T-cell (primary cell): ENCODE measurements around the gene CAMKK2. TPM values are rescaled to one million over a fixed set of nuclear protein-coding genes. Genes with fewer than 3 reads are reported as not detected.
"Not testable (repeated sequence)": the region's sequence is repeated elsewhere in the genome, so short reads cannot be mapped to it uniquely, and the experiment has no call there.

Source experiments
- ATAC-seq, 4 experiments: fragments of 200-7000 bp in 3 of 4; fragments of 150-1000 bp in 1 of 4; cut with Tn5 transposase; replicated peaks in 1 of 4; 1 replicate in 3 of 4; 2 replicates in 1 of 4; pipeline ENCODE4 v1.10.0; 2021; ENCODE audit warnings: moderate library complexity in 3 of 4, mild to moderate bottlenecking in 2 of 4, moderate number of reproducible peaks in 1 of 4
- CTCF ChIA-PET, 2 donors: fragments of 300-600 bp; sonication (Branson Sonifier 250); formaldehyde crosslinking; loops; one replicate each; lab custom pipeline; 2022; ENCODE audit warnings: antibody characterized with exemption in 2 of 2; lab: Charles Lee
- POLR2A ChIA-PET, 2 donors: fragments of 300-600 bp; sonication (Branson Sonifier 250); formaldehyde crosslinking; loops; one replicate each; lab custom pipeline; 2022; ENCODE audit warnings: antibody characterized with exemption in 2 of 2; lab: Charles Lee
- DNase-seq, 35 experiments: peaks; one replicate each; pipeline versions ENCODE4 v3.0.0 to v3.0.0-alpha.2; 2013 to 2023
- H3K27ac ChIP-seq: one replicate; pipeline ENCODE4 v1.5.1; 2013; ENCODE audit warnings: low read length
- H3K27me3 ChIP-seq, 2 experiments: replicated peaks in 1 of 2; 1 replicate in 1 of 2; 2 replicates in 1 of 2; pipeline versions ENCODE4 v1.6.1 to v1.7.0; 2013; ENCODE audit warnings: low read length in 1 of 2, mixed read lengths in 1 of 2; ENCODE audit not compliant: control insufficient read depth in 2 of 2, insufficient read depth in 2 of 2; ENCODE audit errors: extremely low read depth in 1 of 2
- H3K36me3 ChIP-seq, 2 donors: 1 replicate in 1 of 2; 2 replicates in 1 of 2; pipeline versions ENCODE4 v1.6.1 to v1.7.0; 2013; ENCODE audit warnings: low read length in 1 of 2; ENCODE audit not compliant: control insufficient read depth in 2 of 2, insufficient read depth in 1 of 2; ENCODE audit errors: extremely low read depth in 1 of 2
- H3K4me1 ChIP-seq, 2 experiments: 1 replicate in 1 of 2; 2 replicates in 1 of 2; pipeline versions ENCODE4 v1.6.1 to v1.7.0; 2013; ENCODE audit warnings: low read length in 2 of 2, mixed read lengths in 1 of 2; ENCODE audit not compliant: insufficient read depth in 2 of 2, control insufficient read depth in 1 of 2; ENCODE audit errors: extremely low read depth in 1 of 2
- H3K4me3 ChIP-seq, 2 donors: 1 replicate in 1 of 2; 2 replicates in 1 of 2; pipeline versions ENCODE4 v1.5.1 to v1.7.0; 2013; ENCODE audit warnings: mild to moderate bottlenecking in 2 of 2, low read length in 1 of 2, moderate library complexity in 1 of 2; ENCODE audit not compliant: control insufficient read depth in 1 of 2; ENCODE audit errors: extremely low read depth in 1 of 2
- H3K9me3 ChIP-seq: 2 replicates; pipeline ENCODE4 v1.7.0; 2013
- H3K27ac Mint-ChIP-seq, 2 donors: one replicate each; pipeline ENCODE4 v1.8.0; 2020 to 2021; ENCODE audit warnings: mild to moderate bottlenecking in 2 of 2, mixed read lengths in 2 of 2
- H3K27me3 Mint-ChIP-seq, 2 donors: one replicate each; pipeline ENCODE4 v1.8.0; 2021 to 2022; ENCODE audit warnings: mixed read lengths in 2 of 2
- H3K36me3 Mint-ChIP-seq: one replicate; pipeline ENCODE4 v1.8.0; 2021; ENCODE audit warnings: mixed read lengths
- H3K4me1 Mint-ChIP-seq, 3 donors: one replicate each; pipeline ENCODE4 v1.8.0; 2020 to 2022; ENCODE audit warnings: mixed read lengths in 3 of 3, mild to moderate bottlenecking in 1 of 3
- H3K4me3 Mint-ChIP-seq, 3 donors: one replicate each; pipeline ENCODE4 v1.8.0; 2020 to 2022; ENCODE audit warnings: mild to moderate bottlenecking in 3 of 3, mixed read lengths in 3 of 3, moderate library complexity in 3 of 3
- H3K9me3 Mint-ChIP-seq, 3 donors: one replicate each; pipeline ENCODE4 v1.8.0; 2020 to 2022; ENCODE audit warnings: mixed read lengths in 3 of 3
- whole genome bisulfite sequencing: methylation state at CpG from one replicate; pipeline ENCODE4 v1.1.5; 2013; ENCODE audit warnings: missing lambda C conversion rate; ENCODE audit not compliant: insufficient coverage; 5-methylcytosine and 5-hydroxymethylcytosine counted together
- total RNA-seq, 35 experiments: library from RNA in 6 of 35; stranded (reverse) in 6 of 35; fragments of 120-200 nt in 1 of 35; gene quantifications; one replicate each; pipeline versions ENCODE4 v1.2.1 to v1.2.4 and lab custom pipeline; 2013 to 2026

CAMKK2 gene
- total RNA-seq, 5 donors from 2014 or later (not counting 1 experiment from before 2014, with no cell fraction given) = 13.6 to 25.5 (median 19.8) TPM

DNA sequence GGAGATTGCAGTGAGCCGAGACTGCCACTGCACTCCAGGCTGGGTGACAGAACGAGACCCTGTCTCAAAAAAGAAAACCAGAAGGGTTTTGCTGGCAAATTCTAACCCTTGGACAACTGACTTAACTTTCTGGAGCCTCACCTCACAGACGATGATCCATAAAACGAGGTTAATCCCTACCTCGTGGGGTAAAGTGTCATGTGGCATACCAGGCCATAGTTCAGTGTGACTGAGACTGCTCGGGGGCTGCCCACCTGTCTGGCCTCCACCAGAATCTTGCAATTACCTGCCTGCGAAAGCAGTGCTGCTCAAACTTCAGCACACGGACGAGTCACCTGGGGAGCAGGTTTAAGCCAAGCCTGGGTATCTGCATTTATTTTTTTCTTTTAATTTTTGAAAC lies 59.7 kb downstream of the CAMKK2 start:
- Histone ChIP-seq H3K4me3 (no peak overlapping the region), H3K27me3 (no peaks in the 10 kb centered on the region), H3K4me1 (peaks cover 26 to 37% of the 10 kb centered on the region in 2 experiments), H3K9me3 (no peaks in the 10 kb centered on the region), H3K36me3 (peaks cover 4 to 31% of the 10 kb centered on the region in 2 donors), H3K27ac (no peak overlapping the region)
- Mint-ChIP-seq H3K36me3 (peaks cover 24% of the 10 kb centered on the region), H3K4me1 (peaks cover 33 to 37% (median 35%) of the 10 kb centered on the region in 3 donors), H3K9me3 (no peaks in the 10 kb centered on the region), H3K27ac (peak overlapping the region in 1 of 2 donors; percentile 48), H3K4me3 (no peak overlapping the region), H3K27me3 (no peaks in the 10 kb centered on the region)
- DNase-seq (no peak), ATAC-seq (no peak)
- POLR2A ChIA-PET = no interaction called here
- 94% methylated on average over 8 of the region's 9 CpGs for WGBS
- CTCF ChIA-PET = interaction anchor here in 1 of 2 donors (0.6 to 1.1 kb wide), 2 partner anchors 29 to 116 kb away, joined by 3 read pairs; no protein-coding TSS in a partner anchor

- Mint-ChIP-seq H3K27ac (no peak overlapping the region), H3K27me3 (no peaks in the 10 kb centered on the region), H3K4me3 (no peak overlapping the region), H3K36me3 (peaks cover 36% of the 10 kb centered on the region), H3K4me1 (peaks cover 11 to 16% (median 15%) of the 10 kb centered on the region in 3 donors), H3K9me3 (no peaks in the 10 kb centered on the region)
- no peak for ATAC-seq
- Histone ChIP-seq H3K36me3 (peaks cover 4 to 49% of the 10 kb centered on the region in 2 donors), H3K4me1 (peaks cover 5 to 15% of the 10 kb centered on the region in 2 experiments), H3K27ac (no peak overlapping the region), H3K9me3 (no peaks in the 10 kb centered on the region), H3K4me3 (no peak overlapping the region), H3K27me3 (no peaks in the 10 kb centered on the region)
- ChIA-PET CTCF (no interaction called here), POLR2A (interaction anchor here in 1 of 2 donors (0.5 kb wide), 1 partner anchor 41 kb away, joined by 6 read pairs; no protein-coding TSS in a partner anchor)
- no peak for DNase-seq
- 96% methylated on average over 11 of the region's 11 CpGs for WGBS
These were observed 62.9 kb downstream of the CAMKK2 start for GRCh38 chr12:121233628-121234020.

DNA sequence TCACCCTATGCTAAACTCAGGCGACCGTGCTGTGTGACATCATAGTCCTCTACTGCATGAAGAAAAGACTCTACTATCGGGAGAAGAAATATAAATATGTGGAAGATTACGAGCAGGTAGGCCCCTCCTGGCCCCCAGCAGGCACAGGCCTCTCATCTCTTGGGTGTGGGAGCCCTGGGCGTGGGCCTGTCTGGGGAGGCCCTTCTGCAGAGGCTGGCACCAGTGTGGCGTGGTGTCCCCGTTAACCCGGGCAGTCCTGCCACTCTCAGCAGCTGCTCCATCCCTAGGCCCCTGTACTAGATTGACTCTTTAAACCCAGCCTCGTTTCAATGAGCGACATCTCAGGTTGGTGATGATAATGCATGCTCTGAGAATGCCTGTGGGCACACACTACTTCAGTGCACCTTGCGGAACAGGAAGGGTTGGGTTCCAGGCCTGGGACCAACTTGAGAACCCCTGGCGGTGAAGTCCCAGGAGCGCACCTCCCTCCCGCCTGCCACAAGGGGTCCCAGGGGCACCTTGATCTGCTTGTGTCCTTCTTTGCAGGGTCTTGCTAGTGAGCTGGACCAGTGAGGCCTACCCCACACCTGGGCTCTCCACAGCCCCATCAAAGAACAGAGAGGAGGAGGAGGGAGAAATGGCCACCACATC lies 63.4 kb downstream of the CAMKK2 start:
- Histone ChIP-seq H3K27ac (no peak overlapping the region), H3K4me1 (peaks cover 2 to 9% of the 10 kb centered on the region in 2 experiments), H3K27me3 (no peaks in the 10 kb centered on the region), H3K36me3 (peaks cover 4 to 51% of the 10 kb centered on the region in 2 donors), H3K9me3 (no peaks in the 10 kb centered on the region), H3K4me3 (no peak overlapping the region)
- Mint-ChIP-seq H3K27me3 (no peaks in the 10 kb centered on the region), H3K4me3 (no peak overlapping the region), H3K27ac (no peak overlapping the region), H3K4me1 (peaks cover 10 to 15% (median 12%) of the 10 kb centered on the region in 3 donors), H3K36me3 (peaks cover 38% of the 10 kb centered on the region), H3K9me3 (no peaks in the 10 kb centered on the region)
- CTCF ChIA-PET = no interaction called here
- no peak for DNase-seq
- no peak for ATAC-seq
- WGBS = 91% methylated on average over 11 of the region's 14 CpGs
- POLR2A ChIA-PET = interaction anchor here in 1 of 2 donors (0.5 kb wide), 1 partner anchor 42 kb away, joined by 6 read pairs; no protein-coding TSS in a partner anchor

- DNase-seq (no peak), ATAC-seq (no peak)
- ChIA-PET CTCF (no interaction called here), POLR2A (no interaction called here)
- Histone ChIP-seq H3K27ac (no peak overlapping the region), H3K9me3 (no peaks in the 10 kb centered on the region), H3K4me1 (peaks cover 2 to 14% of the 10 kb centered on the region in 2 experiments), H3K36me3 (peaks cover 4 to 51% of the 10 kb centered on the region in 2 donors), H3K4me3 (no peak overlapping the region), H3K27me3 (no peaks in the 10 kb centered on the region)
- 88% methylated on average over 11 of the region's 16 CpGs for WGBS
- Mint-ChIP-seq H3K27ac (peak overlapping the region in 1 of 2 donors; percentile 32), H3K27me3 (no peaks in the 10 kb centered on the region), H3K9me3 (no peaks in the 10 kb centered on the region), H3K36me3 (peaks cover 41% of the 10 kb centered on the region), H3K4me1 (peaks cover 14 to 17% (median 15%) of the 10 kb centered on the region in 3 donors), H3K4me3 (no peak overlapping the region)
These were observed 64.3 kb downstream of the CAMKK2 start for GRCh38 chr12:121232163-121232562.

DNA sequence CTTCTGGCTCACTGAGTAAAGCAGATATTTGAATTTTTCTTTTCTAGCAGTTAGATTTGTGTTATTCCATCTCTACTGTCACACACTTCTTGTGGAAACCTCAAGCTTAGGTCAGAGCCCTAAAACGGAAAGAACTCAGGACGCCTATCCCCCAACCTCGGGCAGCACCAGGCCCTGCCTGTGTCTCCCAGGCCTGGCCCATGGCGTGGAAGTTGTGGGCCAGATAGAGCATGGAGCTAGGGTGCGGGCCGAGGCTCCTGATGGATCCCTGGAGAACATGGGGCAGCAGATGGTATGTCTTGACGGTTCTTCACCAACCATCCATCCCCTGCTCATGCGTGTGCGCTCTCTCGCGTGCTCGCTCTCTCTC lies 66.0 kb downstream of the CAMKK2 start:
- H3K4me3 ChIP-seq = no peak overlapping the region
- Mint-ChIP-seq H3K4me1 (peaks cover 26 to 31% (median 27%) of the 10 kb centered on the region in 3 donors), H3K4me3 (no peak overlapping the region), H3K27ac (no peak overlapping the region), H3K27me3 (no peaks in the 10 kb centered on the region), H3K36me3 (peaks cover 36% of the 10 kb centered on the region), H3K9me3 (no peaks in the 10 kb centered on the region)
- no peaks in the 10 kb centered on the region for H3K9me3 ChIP-seq
- ATAC-seq (no peak), DNase-seq (no peak)
- H3K27ac ChIP-seq = no peak overlapping the region
- CTCF ChIA-PET = interaction anchor here (0.5 to 1.4 kb wide), 3 partner anchors 9 to 21 kb away, joined by 3 to 4 read pairs (median 3); no protein-coding TSS in a partner anchor
- peaks cover 4 to 49% of the 10 kb centered on the region in 2 donors for H3K36me3 ChIP-seq
- peaks cover 6 to 31% of the 10 kb centered on the region in 2 experiments for H3K4me1 ChIP-seq
- WGBS = 95% methylated on average over 4 of the region's 12 CpGs
- POLR2A ChIA-PET = interaction anchor here in 1 of 2 donors (0.7 kb wide), 1 partner anchor 9 kb away, joined by 3 read pairs; no protein-coding TSS in a partner anchor
- no peaks in the 10 kb centered on the region for H3K27me3 ChIP-seq

DNA sequence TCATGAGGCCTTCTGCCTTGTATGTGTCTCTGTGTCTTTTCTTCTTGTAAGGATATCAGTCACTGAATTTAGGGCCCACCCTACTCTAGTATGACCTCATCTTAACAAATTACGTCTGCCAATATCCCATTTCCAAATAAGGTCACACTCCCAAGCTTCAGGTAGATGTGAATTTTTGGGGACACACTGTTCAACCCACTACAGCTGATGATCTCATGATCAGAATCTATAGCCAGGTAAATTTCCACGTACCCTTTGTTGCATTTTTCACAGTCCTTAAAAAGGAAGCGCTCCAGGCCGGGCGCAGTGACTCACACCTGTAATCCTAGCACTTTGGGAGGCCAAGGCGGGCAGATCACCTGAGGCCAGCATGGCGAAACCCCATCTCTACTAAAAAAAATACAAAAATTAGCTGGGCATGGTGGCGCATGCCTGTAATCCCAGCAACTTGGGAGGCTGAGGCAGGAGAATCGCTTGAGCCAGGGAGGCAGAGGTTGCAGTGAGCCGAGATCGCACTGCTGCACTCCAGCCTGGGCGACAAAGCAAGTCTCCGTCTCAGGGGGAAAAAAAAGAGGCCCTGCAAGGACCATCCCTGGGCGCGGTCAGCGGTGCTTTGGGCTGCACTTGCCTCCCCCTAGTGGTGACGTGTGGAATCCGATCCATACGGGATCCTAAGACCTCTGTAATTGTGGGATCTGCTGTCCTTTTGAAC lies 66.5 kb downstream of the CAMKK2 start:
- H3K9me3 ChIP-seq, H3K27me3 Mint-ChIP-seq, H3K27me3 ChIP-seq, H3K4me3 ChIP-seq, H3K4me3 Mint-ChIP-seq, H3K27ac ChIP-seq, H3K9me3 Mint-ChIP-seq: not testable (repeated sequence)
- WGBS = 40% methylated on average over 13 of the region's 19 CpGs
- H3K27ac Mint-ChIP-seq = peak overlapping the region; percentile 6 to 58
- peaks cover 4 to 46% of the 10 kb centered on the region in 2 donors for H3K36me3 ChIP-seq
- H3K4me1 ChIP-seq = peaks cover 7 to 36% of the 10 kb centered on the region in 2 experiments
- peak in 23 of 35 experiments; percentile 26 to 75 (median 37) for DNase-seq
- ATAC-seq = peak; percentile 60 to 83 (median 67)
- H3K36me3 Mint-ChIP-seq = peaks cover 36% of the 10 kb centered on the region
- ChIA-PET POLR2A (interaction anchor here in 1 of 2 donors (0.7 kb wide), 1 partner anchor 10 kb away, joined by 3 read pairs; no protein-coding TSS in a partner anchor), CTCF (interaction anchor here (0.5 to 1.4 kb wide), 3 partner anchors 9 to 68 kb away, joined by 3 to 5 read pairs (median 3); no protein-coding TSS in a partner anchor)
- peaks cover 28 to 35% (median 30%) of the 10 kb centered on the region in 3 donors for H3K4me1 Mint-ChIP-seq
